ENCODE measurements around the gene NANOS3.
A peak's percentile ranks its signal among the peaks of the same experiment; 100 is the strongest.

Gene NANOS3

GRCh38 chr19:13884726-13885591 lies 8.0 kb downstream of the NANOS3 start:
- DNase-seq (ENCODE audit: low read depth in 2 of 2, low spot score in 1 of 2): no peak

GRCh38 chr19:13885826-13886365 lies 9.0 kb downstream of the NANOS3 start:
- DNase-seq (ENCODE audit: low read depth in 2 of 2, low spot score in 1 of 2): no peak

GRCh38 chr19:13887018-13887436 lies 10.1 kb downstream of the NANOS3 start:
- peak in 1 of 2 donors; percentile 36 for DNase-seq (ENCODE audit: low read depth in 2 of 2, low spot score in 1 of 2)

GRCh38 chr19:13887517-13887916 lies 10.6 kb downstream of the NANOS3 start:
- DNase-seq (ENCODE audit: low read depth in 2 of 2, low spot score in 1 of 2): no peak

- no peak for DNase-seq (ENCODE audit: low read depth in 2 of 2, low spot score in 1 of 2)
Measured at GRCh38 chr19:13888281-13888680, 11.3 kb downstream of the NANOS3 start.

- no peak for DNase-seq (ENCODE audit: low read depth in 2 of 2, low spot score in 1 of 2)
Measured at GRCh38 chr19:13890136-13890535, 13.2 kb downstream of the NANOS3 start.

GRCh38 chr19:13892870-13893269 lies 15.9 kb downstream of the NANOS3 start:
- DNase-seq (ENCODE audit: low read depth in 2 of 2, low spot score in 1 of 2): no peak

GRCh38 chr19:13894552-13894951 lies 17.6 kb downstream of the NANOS3 start:
- DNase-seq (ENCODE audit: low read depth in 2 of 2, low spot score in 1 of 2): no peak

- DNase-seq (ENCODE audit: low read depth in 2 of 2, low spot score in 1 of 2): no peak
Measured at GRCh38 chr19:13896227-13896626, 19.3 kb downstream of the NANOS3 start.

GRCh38 chr19:13899393-13899792 lies 22.5 kb downstream of the NANOS3 start:
- no peak for DNase-seq (ENCODE audit: low read depth in 2 of 2, low spot score in 1 of 2)

GRCh38 chr19:13899912-13900584 lies 23.1 kb downstream of the NANOS3 start:
- DNase-seq (ENCODE audit: low read depth in 2 of 2, low spot score in 1 of 2): no peak

GRCh38 chr19:13902993-13903555 lies 26.1 kb downstream of the NANOS3 start:
- no peak for DNase-seq (ENCODE audit: low read depth in 2 of 2, low spot score in 1 of 2)

GRCh38 chr19:13905634-13906520 lies 28.9 kb downstream of the NANOS3 start, which contains the start of the genes BRME1 and CC2D1A:
Gene BRME1 (minus strand): TSS chr19:13906117. CDS start chr19:13904892, 1,225 bp downstream.
Gene CC2D1A (plus strand): TSS chr19:13906201. CDS start chr19:13906442, 241 bp downstream.
- DNase-seq (ENCODE audit: low read depth in 2 of 2, low spot score in 1 of 2): peak; percentile 78 to 88

GRCh38 chr19:13906521-13906904 lies 29.6 kb downstream of the NANOS3 start:
- no peak for DNase-seq (ENCODE audit: low read depth in 2 of 2, low spot score in 1 of 2)

GRCh38 chr19:13906910-13907309 lies 30.0 kb downstream of the NANOS3 start:
- no peak for DNase-seq (ENCODE audit: low read depth in 2 of 2, low spot score in 1 of 2)

GRCh38 chr19:13908674-13909073 lies 31.7 kb downstream of the NANOS3 start:
- DNase-seq (ENCODE audit: low read depth in 2 of 2, low spot score in 1 of 2): no peak

GRCh38 chr19:13909430-13909829 lies 32.5 kb downstream of the NANOS3 start:
- no peak for DNase-seq (ENCODE audit: low read depth in 2 of 2, low spot score in 1 of 2)

GRCh38 chr19:13913352-13913751 lies 36.4 kb downstream of the NANOS3 start:
- no peak for DNase-seq (ENCODE audit: low read depth in 2 of 2, low spot score in 1 of 2)

- no peak for DNase-seq (ENCODE audit: low read depth in 2 of 2, low spot score in 1 of 2)
Measured at GRCh38 chr19:13914777-13915176, 37.8 kb downstream of the NANOS3 start.

GRCh38 chr19:13917888-13918406 lies 41.0 kb downstream of the NANOS3 start:
- DNase-seq (ENCODE audit: low read depth in 2 of 2, low spot score in 1 of 2): no peak
